ENCODE data around the gene MACROH2A2. TPM values are rescaled to one million over a fixed set of nuclear protein-coding genes. Genes with fewer than 3 reads are reported as not detected.

The MACROH2A2 gene
- total and polyA plus RNA-seq, 2 donors (not counting 1 experiment from before 2014, with no cell fraction given), result not detected

- Mint-ChIP-seq H3K4me3 (no peak overlapping the region), H3K4me1 (peaks cover 7% of the 10 kb centered on the region), H3K27ac (no peak overlapping the region), H3K9me3 (ENCODE audit: insufficient read depth) (no peaks in the 10 kb centered on the region), H3K27me3 (no peaks in the 10 kb centered on the region)
- no peak for DNase-seq
- Histone ChIP-seq H3K36me3 (replicated peaks in 1 of 2; ENCODE audit: control extremely low read depth in 1 of 2, control insufficient read depth in 1 of 2, extremely low read depth in 1 of 2, insufficient read depth in 2 of 2, low read length in 1 of 2) (peaks cover 0 to 3% of the 10 kb centered on the region in 2 experiments), H3K27me3 (replicated peaks in 1 of 4; ENCODE audit: control extremely low read depth in 1 of 4, control insufficient read depth in 3 of 4, insufficient read depth in 4 of 4, low read length in 3 of 4) (no peaks in the 10 kb centered on the region), H3K79me2 (ENCODE audit: control insufficient read depth, insufficient read depth, low read length) (no peaks in the 10 kb centered on the region), H3K4me2 (replicated peaks; ENCODE audit: low read depth, low read length, poor library complexity, severe bottlenecking) (no peak overlapping the region), H3K9me3 (ENCODE audit: control extremely low read depth in 1 of 3, control insufficient read depth in 2 of 3, insufficient read depth in 1 of 3, low read length in 2 of 3) (no peaks in the 10 kb centered on the region), H3K27ac (ENCODE audit: low read length in 2 of 2) (no peak overlapping the region), H3K4me1 (ENCODE audit: control insufficient read depth in 2 of 2, insufficient read depth in 2 of 2, low read length in 2 of 2) (peaks cover 0 to 4% of the 10 kb centered on the region in 2 donors), H3K4me3 (ENCODE audit: control extremely low read depth in 1 of 5, extremely low read depth in 1 of 5, insufficient read depth in 1 of 5, low read depth in 2 of 5, low read length in 4 of 5) (no peak overlapping the region), H4K20me1 (ENCODE audit: control insufficient read depth, insufficient read depth, low read length, poor library complexity, severe bottlenecking) (no peaks in the 10 kb centered on the region), H2AFZ (ENCODE audit: insufficient read depth, low read depth, low read length, poor library complexity, severe bottlenecking) (no peak overlapping the region), H3K9ac (ENCODE audit: low read length) (no peak overlapping the region)
- TF ChIP-seq CTCF (IDR thresholded peaks at IDR 0.05) (no peak), EZH2 (IDR thresholded peaks at IDR 0.05; ENCODE audit: borderline replicate concordance, insufficient read depth, low read depth, low read length, poor library complexity, severe bottlenecking) (no peak)
- no peak for ATAC-seq (ENCODE audit: low read depth)
- intact Hi-C loops (cut with micrococcal nuclease), result no loop called here
- WGBS (ENCODE audit: insufficient coverage), result 97% methylated on average over 5 of the region's 10 CpGs
- ChIA-PET POLR2A (no interaction called here), CTCF (no interaction called here)
These were observed 71.2 kb downstream of the MACROH2A2 start for GRCh38 chr10:70123817-70124216.

GRCh38 chr10:70124415-70124814, 71.8 kb downstream of the MACROH2A2 start:
- DNase-seq, result no peak
- Histone ChIP-seq H3K4me2 (replicated peaks; ENCODE audit: low read depth, low read length, poor library complexity, severe bottlenecking) (no peak overlapping the region), H2AFZ (ENCODE audit: insufficient read depth, low read depth, low read length, poor library complexity, severe bottlenecking) (no peak overlapping the region), H3K4me1 (ENCODE audit: control insufficient read depth in 2 of 2, insufficient read depth in 2 of 2, low read length in 2 of 2) (peaks cover 0 to 4% of the 10 kb centered on the region in 2 donors), H3K9ac (ENCODE audit: low read length) (no peak overlapping the region), H3K9me3 (ENCODE audit: control extremely low read depth in 1 of 3, control insufficient read depth in 2 of 3, insufficient read depth in 1 of 3, low read length in 2 of 3) (no peaks in the 10 kb centered on the region), H3K27me3 (replicated peaks in 1 of 4; ENCODE audit: control extremely low read depth in 1 of 4, control insufficient read depth in 3 of 4, insufficient read depth in 4 of 4, low read length in 3 of 4) (no peaks in the 10 kb centered on the region), H3K36me3 (replicated peaks in 1 of 2; ENCODE audit: control extremely low read depth in 1 of 2, control insufficient read depth in 1 of 2, extremely low read depth in 1 of 2, insufficient read depth in 2 of 2, low read length in 1 of 2) (peaks cover 0 to 3% of the 10 kb centered on the region in 2 experiments), H3K79me2 (ENCODE audit: control insufficient read depth, insufficient read depth, low read length) (no peaks in the 10 kb centered on the region), H3K27ac (ENCODE audit: low read length in 2 of 2) (no peak overlapping the region), H3K4me3 (ENCODE audit: control extremely low read depth in 1 of 5, extremely low read depth in 1 of 5, insufficient read depth in 1 of 5, low read depth in 2 of 5, low read length in 4 of 5) (no peak overlapping the region), H4K20me1 (ENCODE audit: control insufficient read depth, insufficient read depth, low read length, poor library complexity, severe bottlenecking) (no peaks in the 10 kb centered on the region)
- Mint-ChIP-seq H3K9me3 (ENCODE audit: insufficient read depth) (no peaks in the 10 kb centered on the region), H3K4me3 (no peak overlapping the region), H3K27ac (no peak overlapping the region), H3K4me1 (peaks cover 7% of the 10 kb centered on the region), H3K27me3 (no peaks in the 10 kb centered on the region)
- no peak for ATAC-seq (ENCODE audit: low read depth)
- intact Hi-C loops (cut with micrococcal nuclease), result no loop called here
- POLR2A ChIA-PET, result no interaction called here
- WGBS (ENCODE audit: insufficient coverage), result 100% methylated on average over 1 of the region's 1 CpG
- CTCF ChIA-PET, result no interaction called here
- TF ChIP-seq CTCF (IDR thresholded peaks at IDR 0.05), result no peak
- no peak for TF ChIP-seq EZH2 (IDR thresholded peaks at IDR 0.05; ENCODE audit: borderline replicate concordance, insufficient read depth, low read depth, low read length, poor library complexity, severe bottlenecking)
